Heart right ventricle (tissue), 16 donors: ENCODE measurements around the gene KRTAP7-1. TPM values are rescaled to one million over a fixed set of nuclear protein-coding genes. Genes with fewer than 3 reads are reported as not detected.

ENCODE experiments used
- ATAC-seq, 8 donors: fragments of 200-7000 bp; cut with Tn5 transposase; one replicate each; pipeline ENCODE4 v1.9.1; 2020; ENCODE audit warnings: mild to moderate bottlenecking in 8 of 8, moderate library complexity in 8 of 8, moderate number of reproducible peaks in 1 of 8
- DNase-seq, 2 donors: peaks; one replicate each; pipeline ENCODE4 v3.0.0-alpha.2; 2020
- H3K27ac ChIP-seq, 10 donors: fragments of 200-600 bp; sonication (generic) in 2 of 10; one replicate each; pipeline versions ENCODE4 v1.5.0 to v1.8.0; 2020 to 2022; ENCODE audit warnings: mild to moderate bottlenecking in 3 of 10
- H3K27me3 ChIP-seq, 7 donors: fragments of 200-600 bp; one replicate each; pipeline ENCODE4 v1.8.0; 2021 to 2022; ENCODE audit warnings: mild to moderate bottlenecking in 2 of 7
- H3K36me3 ChIP-seq, 9 donors: fragments of 200-600 bp; sonication (generic) in 1 of 9; one replicate each; pipeline versions ENCODE4 v1.5.0 to v1.8.0; 2020 to 2022; ENCODE audit warnings: mild to moderate bottlenecking in 2 of 9
- H3K4me1 ChIP-seq, 9 donors: fragments of 200-600 bp; sonication (generic) in 1 of 9; one replicate each; pipeline versions ENCODE4 v1.5.0 to v1.8.0; 2020 to 2022; ENCODE audit warnings: mild to moderate bottlenecking in 4 of 9
- H3K4me3 ChIP-seq, 10 donors: fragments of 200-600 bp; sonication (generic) in 2 of 10; one replicate each; pipeline versions ENCODE4 v1.5.0 to v1.8.0; 2020 to 2022; ENCODE audit warnings: mild to moderate bottlenecking in 7 of 10, moderate library complexity in 2 of 10
- H3K9me3 ChIP-seq, 11 donors: fragments of 200-600 bp in 10 of 11; sonication (generic) in 2 of 11; one replicate each; pipeline versions ENCODE4 v1.5.0 to v1.8.0; 2013 to 2022; ENCODE audit warnings: mild to moderate bottlenecking in 2 of 11, control low read depth in 1 of 11, moderate library complexity in 1 of 11
- CTCF ChIP-seq, 9 donors: fragments of 200-600 bp; sonication (generic) in 2 of 9; IDR thresholded peaks; one replicate each; pipeline versions ENCODE4 v1.5.0 to v1.8.0; 2021 to 2022; ENCODE audit warnings: antibody characterized with exemption in 9 of 9, mild to moderate bottlenecking in 5 of 9, moderate library complexity in 1 of 9
- WGBS, 2 donors: extraction: QIAGEN DNeasy Blood & Tissue Kit; methylation state at CpG; one replicate each; pipeline ENCODE4 v1.1.7; 2013; ENCODE audit warnings: inconsistent platforms in 1 of 2; 5-methylcytosine and 5-hydroxymethylcytosine counted together
- intact Hi-C, 10 donors: fragments of 100-400 bp; cut with DNase I; formaldehyde crosslinking; loops; one replicate each; pipeline versions ENCODE4 v1.11.1 to v1.14.2; 2022
- polyA plus RNA-seq, 2 donors: library from polyadenylated mRNA; stranded (reverse); fragments of 200-250 nt; gene quantifications; one replicate each; pipeline ENCODE4 v1.2.3, GENCODE V29; 2013
- total RNA-seq, 10 donors: library from RNA; stranded (reverse); fragmentation: NEBNext Ultra II Directional in 3 of 10; extraction: Animal tissue kit (Norgen Biotek cat#: 25700) in 3 of 10; gene quantifications; one replicate each; pipeline versions ENCODE4 v1.2.1 to v1.2.4, GENCODE V29; 2021 to 2023
- donor health status: Arrhythmogenic right ventricular cardiomyopathy.
- donor health status: ischemic (EF 13 %, LVEDD 7.1; RV severe dilation, severe dysfunction).
- donor health status: healthy with polysubstance abuse.
- donor health status: DM: no; HTN: yes; CAD: no.
- donor health status: DM: no; HTN: no; CAD: no.
- donor health status: ischemic (EF 25% LVEDD 6.9; RV normal size, moderate dysfunction).
- donor health status: ischemic (EF 25% LVEDD 5.7; RV mildly dilated, moderate dysfunction).
- donor health status: healthy.
- donor health status: DM: yes; HTN: yes; CAD: no.
- donor health status: Ischemic cardiomyopathy.
- donor health status: ischemic (EF 35%, LVEDD 5.7; RV mildly dilated, moderate dysfunction).
- donor health status: nonischemic (EF 11% LVEDD 7.7; RV severe dilation, severe dysfunction).
- donor health status: DM: yes; HTN: yes; CAD: no.
- donor health status: PGD.
- donor health status: ischemic (EF 29% LVEDD 5.4; RV normal size, mild dysfunction).
- donor health status: nonischemic (EF 23%, LVEDD 6.1; RV moderate dilation, normal function).

Gene KRTAP7-1
- total and polyA plus RNA-seq, 12 donors: not detected

- H3K9me3 ChIP-seq: no peaks in the 10 kb centered on the region
- no peaks in the 10 kb centered on the region for H3K36me3 ChIP-seq
- TF ChIP-seq CTCF (IDR thresholded peaks at IDR 0.05): no peak
- H3K27me3 ChIP-seq: no peaks in the 10 kb centered on the region
- ATAC-seq (no peak), DNase-seq (no peak)
- no peak within 1 kb of the TSS for H3K4me3 ChIP-seq
- intact Hi-C loops: no loop called here
- no peaks in the 10 kb centered on the region for H3K4me1 ChIP-seq
- no peak within 1 kb of the TSS for H3K27ac ChIP-seq
- 88 to 90% methylated on average over 5 of the region's 5 CpGs for WGBS, 2 donors
These were observed 16.4 kb downstream of the KRTAP7-1 start, which contains the start of gene KRTAP8-1 for GRCh38 chr21:30813174-30813573. Gene KRTAP8-1, minus strand, starts transcription at chr21:30813274. Its CDS starts 54 bp downstream, at chr21:30813220.

- no peak overlapping the region for H3K27ac ChIP-seq
- DNase-seq: no peak
- no peak for ATAC-seq
- H3K4me3 ChIP-seq: no peak overlapping the region
- intact Hi-C loops: no loop called here
- peaks cover 0 to 9% (median 0%) of the 10 kb centered on the region in 11 donors for H3K9me3 ChIP-seq
- 73 to 84% methylated on average over 1 of the region's 1 CpG for WGBS, 2 donors
- H3K4me1 ChIP-seq: no peaks in the 10 kb centered on the region
- no peak for TF ChIP-seq CTCF (IDR thresholded peaks at IDR 0.05)
- no peaks in the 10 kb centered on the region for H3K36me3 ChIP-seq
- H3K27me3 ChIP-seq: no peaks in the 10 kb centered on the region
These were observed 29.0 kb downstream of the KRTAP7-1 start for GRCh38 chr21:30800605-30801004.

- Histone ChIP-seq H3K36me3 (no peaks in the 10 kb centered on the region), H3K27ac (no peak overlapping the region), H3K4me3 (no peak overlapping the region), H3K9me3 (peaks cover 0 to 3% (median 0%) of the 10 kb centered on the region in 11 donors), H3K4me1 (no peaks in the 10 kb centered on the region), H3K27me3 (no peaks in the 10 kb centered on the region)
- ATAC-seq: no peak
- WGBS, 2 donors: 43 to 68% methylated on average over 2 of the region's 2 CpGs
- intact Hi-C loops: no loop called here
- no peak for DNase-seq
- TF ChIP-seq CTCF (IDR thresholded peaks at IDR 0.05): no peak
These were observed 35.8 kb downstream of the KRTAP7-1 start for GRCh38 chr21:30793581-30794314.

GRCh38 chr21:30779249-30779648, 50.3 kb downstream of the KRTAP7-1 start:
- H3K27me3 ChIP-seq: peaks cover 0 to 7% (median 0%) of the 10 kb centered on the region in 7 donors
- H3K36me3 ChIP-seq: no peaks in the 10 kb centered on the region
- ATAC-seq (no peak), DNase-seq (no peak)
- 77 to 82% methylated on average over 1 of the region's 1 CpG for WGBS, 2 donors
- H3K9me3 ChIP-seq: peaks cover 0 to 11% (median 0%) of the 10 kb centered on the region in 11 donors
- H3K4me1 ChIP-seq: no peaks in the 10 kb centered on the region
- TF ChIP-seq CTCF (IDR thresholded peaks at IDR 0.05): no peak
- no peak overlapping the region for H3K27ac ChIP-seq
- intact Hi-C loops: no loop called here
- H3K4me3 ChIP-seq: no peak overlapping the region

Other genes with a start within 250 kb of the KRTAP7-1 start
- gene KRTAP22-2, start 239.4 kb downstream of the KRTAP7-1 start, total RNA-seq: not detected
- not detected for gene KRTAP22-2, start 239.4 kb downstream of the KRTAP7-1 start, polyA plus RNA-seq
- gene KRTAP6-3, start 237.3 kb downstream of the KRTAP7-1 start, total RNA-seq: not detected
- gene KRTAP6-3, start 237.3 kb downstream of the KRTAP7-1 start, polyA plus RNA-seq: not detected
- gene KRTAP6-2, start 230.9 kb downstream of the KRTAP7-1 start, total RNA-seq: not detected
- gene KRTAP6-2, start 230.9 kb downstream of the KRTAP7-1 start, polyA plus RNA-seq: not detected
- not detected for gene KRTAP22-1, start 228.7 kb downstream of the KRTAP7-1 start, total RNA-seq
- not detected for gene KRTAP22-1, start 228.7 kb downstream of the KRTAP7-1 start, polyA plus RNA-seq
- not detected for gene KRTAP6-1, start 215.8 kb downstream of the KRTAP7-1 start, total RNA-seq
- gene KRTAP6-1, start 215.8 kb downstream of the KRTAP7-1 start, polyA plus RNA-seq: not detected
- gene KRTAP20-1, start 213.3 kb downstream of the KRTAP7-1 start, total RNA-seq: not detected
- gene KRTAP20-1, start 213.3 kb downstream of the KRTAP7-1 start, polyA plus RNA-seq: not detected
- gene KRTAP20-4, start 209.1 kb downstream of the KRTAP7-1 start, total RNA-seq: not detected
- gene KRTAP20-4, start 209.1 kb downstream of the KRTAP7-1 start, polyA plus RNA-seq: not detected
- not detected for gene KRTAP20-2, start 194.6 kb downstream of the KRTAP7-1 start, total RNA-seq
- not detected for gene KRTAP20-2, start 194.6 kb downstream of the KRTAP7-1 start, polyA plus RNA-seq
- not detected for gene KRTAP20-3, start 186.9 kb downstream of the KRTAP7-1 start, total RNA-seq
- not detected for gene KRTAP20-3, start 186.9 kb downstream of the KRTAP7-1 start, polyA plus RNA-seq
- gene KRTAP21-3, start 111.0 kb downstream of the KRTAP7-1 start, total RNA-seq: not detected
- not detected for gene KRTAP21-3, start 111.0 kb downstream of the KRTAP7-1 start, polyA plus RNA-seq
- not detected for gene KRTAP21-2, start 82.5 kb downstream of the KRTAP7-1 start, total RNA-seq
- gene KRTAP21-2, start 82.5 kb downstream of the KRTAP7-1 start, polyA plus RNA-seq: not detected
- not detected for gene KRTAP21-1, start 74.3 kb downstream of the KRTAP7-1 start, total RNA-seq
- not detected for gene KRTAP21-1, start 74.3 kb downstream of the KRTAP7-1 start, polyA plus RNA-seq
- gene KRTAP8-1, start 16.5 kb downstream of the KRTAP7-1 start, total RNA-seq: not detected
- gene KRTAP8-1, start 16.5 kb downstream of the KRTAP7-1 start, polyA plus RNA-seq: not detected
- not detected for gene KRTAP11-1, start 51.8 kb upstream of the KRTAP7-1 start, total RNA-seq
- gene KRTAP11-1, start 51.8 kb upstream of the KRTAP7-1 start, polyA plus RNA-seq: not detected
- not detected for gene KRTAP19-8, start 208.7 kb upstream of the KRTAP7-1 start, total RNA-seq
- gene KRTAP19-8, start 208.7 kb upstream of the KRTAP7-1 start, polyA plus RNA-seq: not detected